Lung (tissue), 12 donors: ENCODE measurements around the gene KATNBL1. TPM values are rescaled to one million over a fixed set of nuclear protein-coding genes. Genes with fewer than 3 reads are reported as not detected.
A peak's percentile ranks its signal among the peaks of the same experiment; 100 is the strongest.

Experiments
- ATAC-seq: fragments of 200-7000 bp; cut with Tn5 transposase; one replicate; pipeline ENCODE4 v1.9.1; 2020; ENCODE audit warnings: moderate number of reproducible peaks; ENCODE audit not compliant: insufficient read depth, low FRiP score
- DNase-seq, 3 donors: peaks; one replicate each; pipeline ENCODE4 v3.0.0-alpha.2; 2013 to 2017
- H3K27ac ChIP-seq, 2 donors: one replicate each; pipeline ENCODE4 v1.5.1; 2013; ENCODE audit warnings: mild to moderate bottlenecking in 2 of 2, moderate library complexity in 2 of 2, control low read depth in 1 of 2, inconsistent platforms in 1 of 2, low read depth in 1 of 2, low read length in 1 of 2
- H3K27me3 ChIP-seq, 3 donors: one replicate each; pipeline ENCODE4 v1.5.1; 2013; ENCODE audit warnings: low read length in 2 of 3; ENCODE audit not compliant: control insufficient read depth in 3 of 3, insufficient read depth in 3 of 3
- H3K36me3 ChIP-seq, 4 donors: one replicate each; pipeline ENCODE4 v1.5.1; 2013; ENCODE audit warnings: low read length in 4 of 4, mild to moderate bottlenecking in 1 of 4, moderate library complexity in 1 of 4; ENCODE audit not compliant: control insufficient read depth in 4 of 4, insufficient read depth in 4 of 4
- H3K4me1 ChIP-seq, 5 donors: one replicate each; pipeline ENCODE4 v1.5.1; 2013; ENCODE audit warnings: low read length in 5 of 5, mild to moderate bottlenecking in 2 of 5, moderate library complexity in 1 of 5; ENCODE audit not compliant: control insufficient read depth in 5 of 5, insufficient read depth in 5 of 5
- H3K4me3 ChIP-seq: one replicate; pipeline ENCODE4 v1.5.1; 2013; ENCODE audit warnings: mild to moderate bottlenecking, control low read depth, moderate library complexity
- H3K9ac ChIP-seq, 2 donors: one replicate each; pipeline ENCODE4 v1.5.1; 2013; ENCODE audit warnings: low read length in 2 of 2, control low read depth in 1 of 2; ENCODE audit not compliant: insufficient read depth in 1 of 2
- H3K9me3 ChIP-seq, 4 donors: one replicate each; pipeline ENCODE4 v1.5.1; 2013; ENCODE audit warnings: low read length in 3 of 4, mild to moderate bottlenecking in 1 of 4, moderate library complexity in 1 of 4; ENCODE audit not compliant: control insufficient read depth in 4 of 4, insufficient read depth in 3 of 4
- WGBS, 2 donors: extraction: QIAGEN DNeasy Blood & Tissue Kit; methylation state at CpG; one replicate each; pipeline ENCODE4 v1.1.7; 2013; 5-methylcytosine and 5-hydroxymethylcytosine counted together
- polyA plus RNA-seq, 2 donors: library from polyadenylated mRNA; stranded (reverse); fragments of 200-250 nt; gene quantifications; one replicate each; pipeline ENCODE4 v1.2.1, GENCODE V29; 2013
- total RNA-seq, 2 donors: library from RNA; depleted of rRNA in 1 of 2; stranded (reverse); fragments of >200 nt in 1 of 2; gene quantifications; one replicate each; pipeline ENCODE4 v1.2.1, GENCODE V29; 2014 to 2021
- TF ChIP-seq, protein P1 (sequence below): IDR thresholded peaks from 2 replicates; pipeline ENCODE4 v1.5.1; 2012; ENCODE audit warnings: mild to moderate bottlenecking; ENCODE audit errors: control extremely low read depth, extremely low read depth
- donor health status: control.
- donor health status: control.
- donor health status: Bipolar disorder and iron deficiency.
- donor health status: healthy.
- donor health status: DM: yes; HTN: yes; CAD: no.

The KATNBL1 gene
- total and polyA plus RNA-seq, 4 donors: 25.7 to 112 (median 36.9) TPM

DNA sequence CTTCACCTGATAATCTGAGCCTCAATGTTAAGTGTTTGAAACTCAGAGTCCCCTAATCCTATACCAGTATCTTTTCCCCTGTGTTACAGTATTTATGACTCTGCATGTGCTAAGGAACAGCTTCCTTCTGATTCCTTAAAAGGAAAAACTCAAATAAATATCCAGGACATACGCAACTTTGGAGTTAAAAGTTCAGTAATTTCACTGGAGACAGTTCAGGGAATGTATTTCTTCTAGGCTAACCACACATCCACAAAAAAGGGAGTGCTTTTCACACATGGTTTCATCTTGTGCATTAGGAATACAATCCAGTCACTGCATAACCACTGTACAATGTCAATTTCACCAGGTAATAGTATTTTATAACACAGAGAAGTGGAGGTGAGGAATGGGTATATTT lies 77.0 kb downstream of the KATNBL1 start:
- Histone ChIP-seq H3K9me3 (no peaks in the 10 kb centered on the region), H3K9ac (no peak overlapping the region), H3K4me3 (no peak overlapping the region), H3K4me1 (no peaks in the 10 kb centered on the region), H3K27ac (no peak overlapping the region), H3K27me3 (no peaks in the 10 kb centered on the region), H3K36me3 (peaks cover 0 to 4% (median under 1%) of the 10 kb centered on the region in 4 donors)
- DNase-seq (no peak), ATAC-seq (no peak)
- WGBS, 2 donors: 94 to 100% methylated on average over 1 of the region's 1 CpG
- TF ChIP-seq, protein P1, sequence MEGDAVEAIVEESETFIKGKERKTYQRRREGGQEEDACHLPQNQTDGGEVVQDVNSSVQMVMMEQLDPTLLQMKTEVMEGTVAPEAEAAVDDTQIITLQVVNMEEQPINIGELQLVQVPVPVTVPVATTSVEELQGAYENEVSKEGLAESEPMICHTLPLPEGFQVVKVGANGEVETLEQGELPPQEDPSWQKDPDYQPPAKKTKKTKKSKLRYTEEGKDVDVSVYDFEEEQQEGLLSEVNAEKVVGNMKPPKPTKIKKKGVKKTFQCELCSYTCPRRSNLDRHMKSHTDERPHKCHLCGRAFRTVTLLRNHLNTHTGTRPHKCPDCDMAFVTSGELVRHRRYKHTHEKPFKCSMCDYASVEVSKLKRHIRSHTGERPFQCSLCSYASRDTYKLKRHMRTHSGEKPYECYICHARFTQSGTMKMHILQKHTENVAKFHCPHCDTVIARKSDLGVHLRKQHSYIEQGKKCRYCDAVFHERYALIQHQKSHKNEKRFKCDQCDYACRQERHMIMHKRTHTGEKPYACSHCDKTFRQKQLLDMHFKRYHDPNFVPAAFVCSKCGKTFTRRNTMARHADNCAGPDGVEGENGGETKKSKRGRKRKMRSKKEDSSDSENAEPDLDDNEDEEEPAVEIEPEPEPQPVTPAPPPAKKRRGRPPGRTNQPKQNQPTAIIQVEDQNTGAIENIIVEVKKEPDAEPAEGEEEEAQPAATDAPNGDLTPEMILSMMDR: no peak

DNA sequence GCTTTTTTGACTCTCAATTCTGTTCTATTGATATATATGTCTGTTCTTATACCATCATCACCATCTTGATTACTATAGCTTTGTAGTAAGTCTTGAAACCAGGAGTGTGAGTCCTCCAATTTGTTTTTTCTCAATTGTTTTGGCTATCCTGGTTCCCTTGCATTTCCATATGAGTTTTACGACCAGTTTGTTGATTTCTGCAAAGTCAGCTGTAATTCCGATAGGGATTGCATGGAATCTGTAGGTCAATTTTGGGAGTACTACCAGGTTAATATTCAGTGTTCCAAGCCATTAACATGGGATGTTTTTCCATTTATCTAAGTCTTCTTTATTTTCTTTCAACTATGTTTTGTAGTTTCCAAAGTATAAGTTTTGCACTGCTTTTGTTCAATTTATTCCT lies 81.0 kb downstream of the KATNBL1 start:
- no peak overlapping the region for H3K4me3 ChIP-seq
- WGBS, 2 donors: 49% methylated on average over 2 of the region's 2 CpGs
- H3K9ac ChIP-seq: no peak overlapping the region
- H3K9me3 ChIP-seq: no peaks in the 10 kb centered on the region
- no peak for ATAC-seq
- TF ChIP-seq, protein P1: no peak
- no peak overlapping the region for H3K27ac ChIP-seq
- no peak for DNase-seq
- no peaks in the 10 kb centered on the region for H3K27me3 ChIP-seq
- no peaks in the 10 kb centered on the region for H3K4me1 ChIP-seq
- H3K36me3 ChIP-seq: peaks cover 0 to under 1% (median 0%) of the 10 kb centered on the region in 4 donors

DNA sequence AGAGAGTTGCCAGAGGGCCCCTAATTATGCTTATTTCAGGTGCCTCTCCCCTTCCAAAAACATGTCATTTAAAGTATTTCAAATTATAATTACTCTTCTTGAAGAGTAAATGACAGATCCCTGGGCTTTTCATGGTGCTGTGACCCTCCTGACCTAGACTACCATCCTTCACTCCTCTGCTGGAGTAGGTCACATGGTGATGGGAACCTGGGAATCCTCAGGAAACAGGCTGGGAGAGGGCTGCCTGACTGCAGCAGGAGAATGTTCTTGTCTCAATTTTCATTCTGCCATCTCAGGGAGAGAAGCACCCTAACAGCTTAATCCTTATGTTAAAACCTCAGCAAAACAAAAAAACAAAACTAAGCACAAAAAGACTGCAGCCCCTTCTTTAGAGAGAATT lies 83.4 kb downstream of the KATNBL1 start:
- Histone ChIP-seq H3K27ac (no peak overlapping the region), H3K9ac (no peak overlapping the region), H3K27me3 (no peaks in the 10 kb centered on the region), H3K4me3 (no peak overlapping the region), H3K4me1 (no peaks in the 10 kb centered on the region), H3K9me3 (no peaks in the 10 kb centered on the region), H3K36me3 (no peaks in the 10 kb centered on the region)
- TF ChIP-seq, protein P1: no peak
- DNase-seq (no peak), ATAC-seq (no peak)

DNA sequence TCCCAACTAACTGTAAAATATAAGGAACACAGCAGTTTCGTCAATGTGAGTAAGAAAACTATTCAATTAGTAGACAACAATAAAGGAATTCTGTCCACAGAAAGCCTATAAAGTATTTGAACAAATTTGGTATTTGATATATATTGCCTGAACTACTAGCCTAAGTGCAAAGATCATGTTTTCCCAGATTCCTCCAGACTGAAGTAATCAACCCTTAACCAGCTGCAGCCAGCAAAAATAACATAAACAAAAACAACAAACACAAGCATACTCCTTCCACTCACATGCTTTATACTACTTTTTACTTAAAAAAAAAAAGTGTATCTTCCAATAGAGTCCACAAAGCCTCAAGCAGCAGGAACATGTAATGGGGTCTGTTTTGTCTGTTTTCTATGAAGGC lies 84.0 kb downstream of the KATNBL1 start:
- Histone ChIP-seq H3K4me1 (no peaks in the 10 kb centered on the region), H3K36me3 (no peaks in the 10 kb centered on the region), H3K27me3 (no peaks in the 10 kb centered on the region), H3K9me3 (no peaks in the 10 kb centered on the region), H3K9ac (no peak overlapping the region), H3K4me3 (no peak overlapping the region), H3K27ac (no peak overlapping the region)
- 58 to 83% methylated on average over 1 of the region's 1 CpG for WGBS, 2 donors
- TF ChIP-seq, protein P1: no peak
- DNase-seq: peak in 1 of 3 donors; percentile 5
- no peak for ATAC-seq
